Mucosa of gallbladder (tissue), 1 donor: ENCODE data around the gene ALOX5. TPM values are rescaled to one million over a fixed set of nuclear protein-coding genes. Genes with fewer than 3 reads are reported as not detected.

Source experiments
- DNase-seq: peaks from one replicate; pipeline ENCODE4 v3.0.0-alpha.2; 2020; ENCODE audit warnings: low spot score
- total RNA-seq: library from RNA; stranded (reverse); gene quantifications from one replicate; pipeline ENCODE4 v1.2.1, GENCODE V29; 2021
- donor health status: DM: no; HTN: no; CAD: no.

ALOX5 gene
- total RNA-seq, 1 donor from 2014 or later = 25.8 TPM

- no peak for DNase-seq
These were observed 69.3 kb downstream of the ALOX5 start for GRCh38 chr10:45443101-45444009.

GRCh38 chr10:45444022-45444421 lies 70.0 kb downstream of the ALOX5 start:
- DNase-seq = no peak

GRCh38 chr10:45444976-45445898 lies 71.2 kb downstream of the ALOX5 start:
- DNase-seq = no peak

GRCh38 chr10:45446858-45447257 lies 72.8 kb downstream of the ALOX5 start:
- no peak for DNase-seq

- no peak for DNase-seq
These were observed 73.4 kb downstream of the ALOX5 start for GRCh38 chr10:45447416-45447815.

GRCh38 chr10:45450866-45451265 lies 76.8 kb downstream of the ALOX5 start:
- no peak for DNase-seq

GRCh38 chr10:45451407-45451806 lies 77.4 kb downstream of the ALOX5 start:
- no peak for DNase-seq

GRCh38 chr10:45452268-45452667 lies 78.3 kb downstream of the ALOX5 start:
- DNase-seq = no peak

GRCh38 chr10:45452743-45453452 lies 78.9 kb downstream of the ALOX5 start:
- DNase-seq = no peak

- DNase-seq = no peak
These were observed 79.7 kb downstream of the ALOX5 start for GRCh38 chr10:45453639-45454255.

GRCh38 chr10:45454262-45454661 lies 80.2 kb downstream of the ALOX5 start:
- no peak for DNase-seq

- DNase-seq = no peak
These were observed 80.8 kb downstream of the ALOX5 start for GRCh38 chr10:45454859-45455258.

GRCh38 chr10:45456233-45456632 lies 82.2 kb downstream of the ALOX5 start:
- DNase-seq = no peak

GRCh38 chr10:45456822-45457221 lies 82.8 kb downstream of the ALOX5 start:
- peak; percentile 4 for DNase-seq

GRCh38 chr10:45457487-45457886 lies 83.5 kb downstream of the ALOX5 start:
- DNase-seq = no peak

GRCh38 chr10:45460235-45460878 lies 86.3 kb downstream of the ALOX5 start:
- DNase-seq = no peak

GRCh38 chr10:45461034-45461433 lies 87.0 kb downstream of the ALOX5 start:
- no peak for DNase-seq

GRCh38 chr10:45463244-45464116 lies 89.5 kb downstream of the ALOX5 start:
- DNase-seq = no peak

GRCh38 chr10:45464958-45465567 lies 91.0 kb downstream of the ALOX5 start:
- peak; percentile 76 for DNase-seq
